HepG2 (cell line): ENCODE results near the gene CIART. TPM values are rescaled to one million over a fixed set of nuclear protein-coding genes. Genes with fewer than 3 reads are reported as not detected.

Experiments used
- ATF1 ChIP-seq: IDR thresholded peaks from 2 replicates; pipeline ENCODE4 v1.6.1; 2016; ENCODE audit warnings: mild to moderate bottlenecking, control low read depth
- CBX5 ChIP-seq: sonication (generic); formaldehyde crosslinking; IDR thresholded peaks from 2 replicates; pipeline ENCODE4 v1.4.0; 2020; ENCODE audit warnings: missing genetic modification reagents, borderline replicate concordance
- CREM ChIP-seq, 2 experiments: sonication (generic) in 1 of 2; formaldehyde crosslinking in 1 of 2; IDR thresholded peaks; 2 replicates each; pipeline versions ENCODE4 v1.4.0 to v1.6.1; 2016 to 2020; ENCODE audit warnings: antibody characterized with exemption in 1 of 2, mild to moderate bottlenecking in 1 of 2, missing genetic modification reagents in 1 of 2
- GATAD1 ChIP-seq: IDR thresholded peaks from 2 replicates; pipeline ENCODE4 v1.6.1; 2016; ENCODE audit warnings: missing genetic modification reagents, missing compliant biosample characterization
- HNF4A ChIP-seq: sonication (generic); formaldehyde crosslinking; IDR thresholded peaks from 2 replicates; pipeline ENCODE4 v1.4.0; 2020; ENCODE audit warnings: missing genetic modification reagents
- HOXA9 ChIP-seq: sonication (generic); formaldehyde crosslinking; IDR thresholded peaks from 2 replicates; pipeline ENCODE4 v1.8.1; 2022; ENCODE audit warnings: missing genetic modification reagents, mild to moderate bottlenecking, moderate library complexity, borderline replicate concordance
- ISX ChIP-seq: sonication (generic); formaldehyde crosslinking; conservative IDR thresholded peaks from 2 replicates; pipeline ENCODE4 v1.5.0; 2020; ENCODE audit warnings: missing genetic modification reagents
- MYPOP ChIP-seq: sonication (generic); formaldehyde crosslinking; IDR thresholded peaks from 2 replicates; pipeline ENCODE4 v1.8.1; 2023; ENCODE audit warnings: mild to moderate bottlenecking, moderate library complexity, missing genetic modification reagents
- MZF1 ChIP-seq: sonication (generic); formaldehyde crosslinking; IDR thresholded peaks from 2 replicates; pipeline ENCODE4 v1.8.1; 2023; ENCODE audit warnings: mild to moderate bottlenecking, missing genetic modification reagents, borderline replicate concordance
- NR1H2 ChIP-seq: sonication (generic); formaldehyde crosslinking; IDR thresholded peaks from 2 replicates; pipeline ENCODE4 v1.8.1; 2022; ENCODE audit warnings: low read depth, missing genetic modification reagents, borderline replicate concordance
- POLR2AphosphoS2 ChIP-seq: IDR thresholded peaks from 2 replicates; pipeline ENCODE4 v1.6.1; 2011; ENCODE audit warnings: low read depth, low read length, improper control_type of control experiment
- RXRB ChIP-seq: IDR thresholded peaks from 2 replicates; pipeline ENCODE4 v1.6.1; 2016; ENCODE audit warnings: borderline replicate concordance, missing genetic modification reagents, missing compliant biosample characterization
- SNAPC5 ChIP-seq: sonication (generic); formaldehyde crosslinking; IDR thresholded peaks from 2 replicates; pipeline ENCODE4 v1.8.1; 2023; ENCODE audit warnings: mild to moderate bottlenecking, missing genetic modification reagents, borderline replicate concordance
- TBL1XR1 ChIP-seq: fragments of 150-350 bp; IDR thresholded peaks from 2 replicates; pipeline ENCODE4 v1.6.1; 2014; ENCODE audit warnings: borderline replicate concordance, low read length; ENCODE audit not compliant: partially characterized antibody
- TFDP1 ChIP-seq: IDR thresholded peaks from 2 replicates; pipeline ENCODE4 v1.6.1; 2016; ENCODE audit warnings: missing compliant biosample characterization, missing genetic modification reagents, borderline replicate concordance
- UBTF ChIP-seq: sonication (generic); formaldehyde crosslinking; IDR thresholded peaks from 2 replicates; pipeline ENCODE4 v1.4.0; 2020; ENCODE audit warnings: mild to moderate bottlenecking, missing genetic modification reagents
- ZNF264 ChIP-seq: sonication (generic); formaldehyde crosslinking; IDR thresholded peaks from 2 replicates; pipeline ENCODE4 v1.4.0; 2020; ENCODE audit warnings: missing genetic modification reagents
- ZNF335 ChIP-seq: sonication (generic); formaldehyde crosslinking; IDR thresholded peaks from 2 replicates; pipeline ENCODE4 v1.4.0; 2020; ENCODE audit warnings: missing genetic modification reagents
- ZNF572 ChIP-seq: sonication (generic); formaldehyde crosslinking; IDR thresholded peaks from 2 replicates; pipeline ENCODE4 v1.5.1; 2020; ENCODE audit warnings: mild to moderate bottlenecking, missing genetic modification reagents
- polyA plus RNA-seq, 8 experiments: library from polyadenylated mRNA; depleted of rRNA in 3 of 8; stranded (reverse) in 7 of 8; unstranded in 1 of 8; fragments of >200 nt; fragmentation: Illumina TruSeq in 4 of 8; extraction: Trizol in 4 of 8; gene quantifications; 2 replicates each; pipeline versions ENCODE4 v1.2.1 to v1.2.3, GENCODE V29; 2011 to 2016; ENCODE audit warnings: low read depth in 4 of 8, missing spikeins in 1 of 8, mixed read lengths in 1 of 8; ENCODE audit not compliant: insufficient read depth in 1 of 8
- total RNA-seq, 5 experiments: library from RNA; depleted of rRNA; stranded (reverse); fragments of >200 nt; fragmentation: Illumina TruSeq; extraction: Trizol; gene quantifications; 2 replicates each; pipeline ENCODE4 v1.2.3, GENCODE V29; 2016; ENCODE audit warnings: low read depth in 1 of 5

CIART gene
- total and polyA plus RNA-seq, 2 of the 13 experiments (the other 11 are each of a cell fraction or from before 2014, with no cell fraction given): 0.58 TPM; not detected in 1

- no peak for TF ChIP-seq SNAPC5 (CRISPR knock-in tag)
- no peak for TF ChIP-seq POLR2AphosphoS2
- peak; percentile 56; the same call in 1 of the 2 replicates for TF ChIP-seq ZNF335
- peak; percentile 71; the same call in 1 of the 2 replicates for TF ChIP-seq ZNF264 (CRISPR knock-in tag)
- peak; percentile 38; the same call in 1 of the 2 replicates for TF ChIP-seq CBX5 (CRISPR knock-in tag)
- peak; percentile 93 for TF ChIP-seq CREM (IDR thresholded peaks at IDR 0.05)
- no peak; the same call in 1 of the 2 replicates for TF ChIP-seq CREM (CRISPR knock-in tag; IDR thresholded peaks at IDR 0.05)
- TF ChIP-seq HOXA9 (CRISPR knock-in tag): no peak
- 0 out of 2 replicates have a peak, but pooled peaks have one; percentile 16 for TF ChIP-seq HNF4A
- TF ChIP-seq GATAD1 (CRISPR knock-in tag): peak; percentile 93
- no peak for TF ChIP-seq NR1H2 (CRISPR knock-in tag)
- TF ChIP-seq ISX: 0 out of 2 replicates have a peak, but pooled peaks have one; percentile 46
- 0 out of 2 replicates have a peak, but pooled peaks have one; percentile 31 for TF ChIP-seq MYPOP
- TF ChIP-seq MZF1: no peak
- peak; percentile 50; the same call in 1 of the 2 replicates for TF ChIP-seq TFDP1
- TF ChIP-seq ZNF572: peak; percentile 51; the same call in 1 of the 2 replicates
- TF ChIP-seq TBL1XR1: no peak
- no peak for TF ChIP-seq RXRB (CRISPR knock-in tag)
- TF ChIP-seq UBTF (CRISPR knock-in tag): peak; percentile 53
- peak; percentile 93 for TF ChIP-seq ATF1 (CRISPR knock-in tag)
Measured at GRCh38 chr1:150268705-150269403, 13.5 kb upstream of the CIART start, which contains the start of gene APH1A (continued).
